Measurements from ENCODE around the gene DEK. TPM values are rescaled to one million over a fixed set of nuclear protein-coding genes. Genes with fewer than 3 reads are reported as not detected.
"Not testable (repeated sequence)": the region's sequence is repeated elsewhere in the genome, so short reads cannot be mapped to it uniquely, and the experiment has no call there.

Gene DEK
- total and polyA plus RNA-seq, 5 donors from 2014 or later = 34.9 to 75.3 (median 69.4) TPM

- H3K4me3 ChIP-seq (ENCODE audit: low read depth, low read length) = no peak overlapping the region
These were observed 84.5 kb downstream of the DEK start for GRCh38 chr6:18179770-18180356.

DNA sequence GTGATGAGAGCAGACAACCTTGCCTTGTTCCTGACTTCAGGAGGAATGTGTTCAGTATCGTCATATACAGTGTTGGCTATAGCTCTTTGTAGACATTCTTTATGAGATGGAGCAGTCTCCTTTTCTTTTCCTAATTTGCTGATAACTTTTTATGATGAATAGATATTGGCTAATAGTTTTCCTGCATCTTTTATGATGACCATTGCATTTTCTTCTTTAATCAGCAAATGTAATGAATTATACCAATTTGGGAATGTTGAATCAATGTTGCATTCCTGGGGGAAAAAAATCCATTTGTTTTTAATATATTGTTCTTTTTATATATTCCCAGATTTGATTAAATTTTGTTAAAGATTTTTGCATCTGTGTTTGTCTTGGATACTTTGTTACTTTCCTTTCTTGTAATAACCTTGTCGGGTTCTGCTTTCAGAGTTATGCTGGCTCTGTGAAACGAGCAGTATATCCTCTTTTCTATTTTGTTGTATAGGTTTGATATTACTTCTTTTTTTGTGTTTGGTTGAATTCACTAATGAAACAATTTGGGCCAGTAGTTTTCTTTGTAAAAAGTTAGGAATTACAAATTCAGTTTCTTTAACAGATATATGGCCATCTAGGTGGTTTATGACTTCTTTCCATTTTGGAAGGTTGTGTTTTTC, 85.2 kb downstream of the DEK start:
- Mint-ChIP-seq H3K27me3 (no peaks in the 10 kb centered on the region), H3K36me3 (peaks cover 78% of the 10 kb centered on the region), H3K9me3 (no peaks in the 10 kb centered on the region), H3K27ac (peak overlapping the region in 2 of 3 donors; percentile 65 to 71), H3K4me3 (no peak overlapping the region), H3K4me1 (peaks cover 17 to 33% (median 25%) of the 10 kb centered on the region in 4 donors)
- no peaks in the 10 kb centered on the region for H3K27me3 ChIP-seq (ENCODE audit: control insufficient read depth, insufficient read depth, low read length)
- DNase-seq = no peak
- no peak for ATAC-seq (ENCODE audit: low read depth in 2 of 2)
- no peak overlapping the region for H3K27ac ChIP-seq (ENCODE audit: insufficient read depth, low read length, poor library complexity, severe bottlenecking)
- H3K36me3 ChIP-seq (ENCODE audit: control insufficient read depth, insufficient read depth, low read length) = peaks cover 10% of the 10 kb centered on the region
- H3K4me1 ChIP-seq (ENCODE audit: control insufficient read depth, insufficient read depth, low read length, poor library complexity, severe bottlenecking) = no peaks in the 10 kb centered on the region
- no peaks in the 10 kb centered on the region for H3K9me3 ChIP-seq (ENCODE audit: control insufficient read depth in 2 of 2, low read length in 2 of 2)
- no peak overlapping the region for H3K4me3 ChIP-seq (ENCODE audit: low read depth, low read length)

More at GRCh38 chr6:18179770-18180356, 84.5 kb downstream of the DEK start:
- no peaks in the 10 kb centered on the region for H3K4me1 ChIP-seq (ENCODE audit: control insufficient read depth, insufficient read depth, low read length, poor library complexity, severe bottlenecking)
- H3K9me3 ChIP-seq (ENCODE audit: control insufficient read depth in 2 of 2, low read length in 2 of 2) = no peaks in the 10 kb centered on the region
- Mint-ChIP-seq H3K9me3 (no peaks in the 10 kb centered on the region), H3K27me3 (no peaks in the 10 kb centered on the region), H3K36me3 (peaks cover 73% of the 10 kb centered on the region), H3K27ac (peak overlapping the region in 1 of 3 donors; percentile 71), H3K4me1 (peaks cover 17 to 32% (median 25%) of the 10 kb centered on the region in 4 donors), H3K4me3 (no peak overlapping the region)
- no peak for ATAC-seq (ENCODE audit: low read depth in 2 of 2)
- H3K36me3 ChIP-seq (ENCODE audit: control insufficient read depth, insufficient read depth, low read length) = peaks cover 3% of the 10 kb centered on the region
- H3K27ac ChIP-seq (ENCODE audit: insufficient read depth, low read length, poor library complexity, severe bottlenecking) = no peak overlapping the region
- no peak for DNase-seq
- H3K27me3 ChIP-seq (ENCODE audit: control insufficient read depth, insufficient read depth, low read length) = no peaks in the 10 kb centered on the region

- H3K27ac ChIP-seq (ENCODE audit: insufficient read depth, low read length, poor library complexity, severe bottlenecking) = no peak overlapping the region
- Mint-ChIP-seq H3K9me3 (no peaks in the 10 kb centered on the region), H3K36me3 (peaks cover 72% of the 10 kb centered on the region), H3K27me3 (no peaks in the 10 kb centered on the region), H3K27ac (no peak overlapping the region), H3K4me3 (no peak overlapping the region), H3K4me1 (peaks cover 14 to 33% (median 25%) of the 10 kb centered on the region in 4 donors)
- no peak for ATAC-seq (ENCODE audit: low read depth in 2 of 2)
- peak in 1 of 3 donors; percentile 10 for DNase-seq
- no peaks in the 10 kb centered on the region for H3K4me1 ChIP-seq (ENCODE audit: control insufficient read depth, insufficient read depth, low read length, poor library complexity, severe bottlenecking)
- H3K9me3 ChIP-seq (ENCODE audit: control insufficient read depth in 2 of 2, low read length in 2 of 2) = no peaks in the 10 kb centered on the region
- peaks cover 12% of the 10 kb centered on the region for H3K36me3 ChIP-seq (ENCODE audit: control insufficient read depth, insufficient read depth, low read length)
- H3K27me3 ChIP-seq (ENCODE audit: control insufficient read depth, insufficient read depth, low read length) = no peaks in the 10 kb centered on the region
- H3K4me3 ChIP-seq (ENCODE audit: low read depth, low read length) = no peak overlapping the region
These were observed 86.9 kb downstream of the DEK start for GRCh38 chr6:18177286-18177965.

DNA sequence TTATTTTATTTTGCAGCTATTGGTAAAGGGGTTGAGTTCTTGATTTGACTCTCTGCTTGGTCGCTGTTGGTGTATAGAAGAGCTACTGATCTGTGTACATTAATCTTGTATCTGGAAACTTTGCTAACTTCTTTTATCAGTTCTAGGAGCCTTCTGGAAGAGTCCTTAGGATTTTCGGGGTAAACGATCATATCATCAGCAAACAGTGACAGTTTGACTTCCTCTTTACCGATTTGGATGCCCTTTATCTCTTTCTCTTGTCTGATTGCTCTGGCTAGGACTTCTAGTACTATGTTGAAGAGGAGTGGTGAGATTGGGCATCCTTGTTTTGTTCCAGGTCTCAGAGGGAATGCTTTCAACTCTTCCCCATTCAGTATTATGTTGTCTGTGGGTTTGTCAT, 88.1 kb downstream of the DEK start:
- H3K27ac ChIP-seq (ENCODE audit: insufficient read depth, low read length, poor library complexity, severe bottlenecking); DNase-seq; H3K27me3 Mint-ChIP-seq; H3K9me3 ChIP-seq (ENCODE audit: control insufficient read depth in 2 of 2, low read length in 2 of 2); H3K4me3 Mint-ChIP-seq; H3K4me3 ChIP-seq (ENCODE audit: low read depth, low read length); H3K27me3 ChIP-seq (ENCODE audit: control insufficient read depth, insufficient read depth, low read length); H3K9me3 Mint-ChIP-seq; H3K4me1 ChIP-seq (ENCODE audit: control insufficient read depth, insufficient read depth, low read length, poor library complexity, severe bottlenecking); ATAC-seq (ENCODE audit: low read depth in 2 of 2): not testable (repeated sequence)
- Mint-ChIP-seq H3K36me3 (peaks cover 70% of the 10 kb centered on the region), H3K27ac (peak overlapping the region in 1 of 3 donors; percentile 6), H3K4me1 (peaks cover 14 to 35% (median 28%) of the 10 kb centered on the region in 4 donors)
- H3K36me3 ChIP-seq (ENCODE audit: control insufficient read depth, insufficient read depth, low read length) = peaks cover 18% of the 10 kb centered on the region

Other genes with a start within 250 kb of the DEK start
- gene NHLRC1, start 141.9 kb downstream of the DEK start, total RNA-seq = 0.67 TPM
- gene NHLRC1, start 141.9 kb downstream of the DEK start, polyA plus RNA-seq = 1 to 10 TPM; 1.7 to 2.3 (median 2.0) TPM
- 8.3 TPM for gene TPMT, start 109.5 kb downstream of the DEK start, total RNA-seq
- 10 to 100 TPM; 13.0 to 19.4 (median 15.1) TPM for gene TPMT, start 109.5 kb downstream of the DEK start, polyA plus RNA-seq
- gene KDM1B, start 109.1 kb downstream of the DEK start, total RNA-seq = 13.1 TPM
- 1 to 10 TPM in 3 of 4 donors, under 1 TPM in 1; 0.94 to 3.2 (median 2.2) TPM for gene KDM1B, start 109.1 kb downstream of the DEK start, polyA plus RNA-seq
- gene RNF144B, start 122.8 kb upstream of the DEK start, total RNA-seq = 1.6 TPM
- 1 to 10 TPM in 2 of 4 donors, under 1 TPM in 2; 0.21 to 1.7 (median 1.0) TPM for gene RNF144B, start 122.8 kb upstream of the DEK start, polyA plus RNA-seq